IMR-90 (cell line): ENCODE measurements around the gene KCNS1. TPM values are rescaled to one million over a fixed set of nuclear protein-coding genes. Genes with fewer than 3 reads are reported as not detected.

Experiments
- ATAC-seq: fragments of 200-7000 bp; cut with Tn5 transposase; 2 replicates; pipeline ENCODE4 v1.9.1; 2020; ENCODE audit warnings: low read depth, mild to moderate bottlenecking, moderate library complexity
- BruUV-seq: library from RNA; stranded (reverse); fragments of 400-500 nt; replicated peaks from 2 replicates; lab custom pipeline; 2021; lab: Mats Ljungman, UMichigan
- CTCF ChIA-PET: fragments of 300-600 bp; formaldehyde crosslinking; extraction: SDS; loops from one replicate; lab custom pipeline; 2021; ENCODE audit warnings: antibody characterized with exemption; lab: Yijun Ruan, JAX
- POLR2A ChIA-PET: fragments of 300-600 bp; sonication (Branson Sonifier 250); formaldehyde crosslinking; loops from one replicate; lab custom pipeline; 2022; ENCODE audit warnings: antibody characterized with exemption; ENCODE audit not compliant: unreplicated experiment; lab: Charles Lee
- DNase-seq: peaks from one replicate; pipeline ENCODE4 v3.0.0; 2013
- H2AFZ ChIP-seq: replicated peaks from 2 replicates; pipeline ENCODE3; 2013; ENCODE audit warnings: low read length, mild to moderate bottlenecking; ENCODE audit not compliant: poor library complexity
- H2AK5ac ChIP-seq: 2 replicates; pipeline ENCODE4 v1.6.1; 2013; ENCODE audit warnings: low read depth, low read length, inconsistent platforms
- H2AK9ac ChIP-seq: replicated peaks from 2 replicates; pipeline ENCODE3; 2013; ENCODE audit warnings: mild to moderate bottlenecking, low read depth, low read length, moderate library complexity; ENCODE audit not compliant: poor library complexity
- H2BK120ac ChIP-seq: 2 replicates; pipeline ENCODE4 v1.6.1; 2013; ENCODE audit warnings: low read depth, low read length, inconsistent platforms
- H2BK15ac ChIP-seq: 3 replicates; pipeline ENCODE4 v1.6.1; 2013; ENCODE audit warnings: low read depth, low read length, inconsistent platforms
- H2BK20ac ChIP-seq: 2 replicates; pipeline ENCODE4 v1.6.1; 2013; ENCODE audit warnings: low read depth, mild to moderate bottlenecking, inconsistent platforms, low read length, moderate library complexity
- H2BK5ac ChIP-seq: 2 replicates; pipeline ENCODE4 v1.6.1; 2013; ENCODE audit warnings: mild to moderate bottlenecking, low read depth, low read length, inconsistent platforms; ENCODE audit not compliant: poor library complexity, severe bottlenecking
- H3K14ac ChIP-seq: replicated peaks from 2 replicates; pipeline ENCODE4 v1.6.1; 2013; ENCODE audit warnings: low read depth, low read length, inconsistent platforms
- H3K18ac ChIP-seq: 2 replicates; pipeline ENCODE4 v1.6.1; 2013; ENCODE audit warnings: low read depth, low read length, control low read depth
- H3K23ac ChIP-seq: 2 replicates; pipeline ENCODE4 v1.6.1; 2013; ENCODE audit warnings: low read depth, low read length, inconsistent platforms
- H3K27ac ChIP-seq: 2 replicates; pipeline ENCODE4 v1.5.1; 2013; ENCODE audit warnings: mild to moderate bottlenecking, control low read depth, low read length; ENCODE audit not compliant: insufficient read depth
- H3K27me3 ChIP-seq: 2 replicates; pipeline ENCODE4 v1.6.1; 2013; ENCODE audit warnings: low read length; ENCODE audit not compliant: control insufficient read depth, insufficient read depth
- H3K36me3 ChIP-seq: 2 replicates; pipeline ENCODE4 v1.6.1; 2013; ENCODE audit warnings: low read length, mixed read lengths; ENCODE audit not compliant: control insufficient read depth, insufficient read depth
- H3K4ac ChIP-seq: 2 replicates; pipeline ENCODE4 v1.6.1; 2013; ENCODE audit warnings: low read depth, low read length, inconsistent platforms
- H3K4me1 ChIP-seq: 2 replicates; pipeline ENCODE4 v1.6.1; 2013; ENCODE audit warnings: low read length, mixed read lengths; ENCODE audit not compliant: control insufficient read depth, insufficient read depth
- H3K4me2 ChIP-seq: 2 replicates; pipeline ENCODE4 v1.6.1; 2013; ENCODE audit warnings: low read depth, mild to moderate bottlenecking, control low read depth, low read length, moderate library complexity
- H3K4me3 ChIP-seq: 2 replicates; pipeline ENCODE4 v1.5.1; 2013; ENCODE audit warnings: low read depth, mild to moderate bottlenecking, control low read depth, low read length, moderate library complexity; ENCODE audit not compliant: insufficient read depth
- H3K56ac ChIP-seq: 2 replicates; pipeline ENCODE4 v1.6.1; 2013; ENCODE audit warnings: low read length, inconsistent platforms; ENCODE audit not compliant: insufficient read depth; ENCODE audit errors: extremely low read depth
- H3K79me1 ChIP-seq, 2 experiments: 2 replicates each; pipeline ENCODE4 v1.6.1; 2013; ENCODE audit warnings: low read length in 2 of 2, inconsistent platforms in 1 of 2, low read depth in 1 of 2
- H3K9ac ChIP-seq: 2 replicates; pipeline ENCODE4 v1.6.1; 2013; ENCODE audit warnings: low read depth, low read length, control low read depth
- H3K9me1 ChIP-seq: 2 replicates; pipeline ENCODE4 v1.6.1; 2013; ENCODE audit warnings: low read length, inconsistent platforms; ENCODE audit not compliant: insufficient read depth
- H3K9me3 ChIP-seq: 2 replicates; pipeline ENCODE4 v1.6.1; 2013; ENCODE audit warnings: low read length; ENCODE audit not compliant: control insufficient read depth, insufficient read depth
- H4K20me1 ChIP-seq: 2 replicates; pipeline ENCODE4 v1.6.1; 2013; ENCODE audit warnings: low read length, inconsistent platforms; ENCODE audit not compliant: insufficient read depth
- H4K5ac ChIP-seq: 2 replicates; pipeline ENCODE4 v1.6.1; 2013; ENCODE audit warnings: mild to moderate bottlenecking, low read depth, low read length, control low read depth
- H4K8ac ChIP-seq, 2 experiments: 2 replicates each; pipeline ENCODE4 v1.6.1; 2013; ENCODE audit warnings: low read depth in 2 of 2, low read length in 2 of 2, control low read depth in 1 of 2, inconsistent platforms in 1 of 2
- H4K91ac ChIP-seq: 2 replicates; pipeline ENCODE4 v1.6.1; 2013; ENCODE audit warnings: low read depth, low read length, inconsistent platforms; ENCODE audit not compliant: insufficient read depth
- CTCF ChIP-seq: conservative IDR thresholded peaks from 2 replicates; pipeline ENCODE4 v1.5.1; 2012; ENCODE audit warnings: mild to moderate bottlenecking, low read depth, low read length, improper control_type of control experiment
- MAFK ChIP-seq: IDR thresholded peaks from 2 replicates; pipeline ENCODE4 v1.6.1; 2012; ENCODE audit warnings: low read depth, low read length, improper control_type of control experiment
- WGBS, 2 experiments: methylation state at CpG; one replicate each; pipeline versions ENCODE4 v1.1.5 to v1.1.7; 2013; ENCODE audit warnings: missing lambda C conversion rate in 2 of 2; ENCODE audit not compliant: insufficient read length in 1 of 2; ENCODE audit errors: extremely low coverage in 2 of 2; 5-methylcytosine and 5-hydroxymethylcytosine counted together
- dilution Hi-C: fragments of 300-500 bp; cut with HindIII; formaldehyde crosslinking; loops from one replicate; pipeline ENCODE4 v1.14.3; 2018; ENCODE audit warnings: low sequenced_read_pairs; ENCODE audit not compliant: unreplicated experiment
- in situ Hi-C: fragments of 300-500 bp; cut with MboI; formaldehyde crosslinking; loops from 3 replicates; pipeline ENCODE4 v1.14.3; 2019; ENCODE audit warnings: low sequenced_read_pairs, inconsistent platforms, mixed read lengths
- intact Hi-C: fragments of 100-400 bp; cut with micrococcal nuclease; formaldehyde crosslinking; loops from 2 replicates; pipeline ENCODE4 v1.10.0; 2022
- polyA plus RNA-seq, 3 experiments: library from polyadenylated mRNA; depleted of rRNA; stranded (reverse); fragments of >200 nt; gene quantifications; 2 replicates each; pipeline ENCODE4 v1.2.3, GENCODE V29; 2012; ENCODE audit warnings: low replicate concordance in 1 of 3
- total RNA-seq: library from RNA; depleted of rRNA; stranded (reverse); fragments of >200 nt; gene quantifications from 2 replicates; pipeline ENCODE4 v1.2.3, GENCODE V29; 2012

Gene KCNS1
- total and polyA plus RNA-seq, 2 of the 4 experiments (the other 2 are of a cell fraction) = 0.54 to 0.62 TPM

GRCh38 chr20:45110301-45110700 is 9.4 kb upstream of the KCNS1 start:
- Histone ChIP-seq H3K36me3 (no peaks in the 10 kb centered on the region), H2BK15ac (no peak overlapping the region), H4K91ac (no peak overlapping the region), H3K9me3 (no peaks in the 10 kb centered on the region), H3K4ac (no peak overlapping the region), H2AK9ac (no peak overlapping the region), H2BK120ac (no peak overlapping the region), H4K8ac (no peak overlapping the region), H3K56ac (no peak overlapping the region), H3K23ac (no peak overlapping the region), H2BK20ac (no peak overlapping the region), H3K4me2 (no peak overlapping the region), H4K5ac (no peak overlapping the region), H2AFZ (no peak overlapping the region), H4K20me1 (no peaks in the 10 kb centered on the region), H2AK5ac (no peak overlapping the region), H3K27me3 (peaks cover 39% of the 10 kb centered on the region), H3K9ac (no peak overlapping the region), H3K27ac (no peak overlapping the region), H3K14ac (no peak overlapping the region), H2BK5ac (no peak overlapping the region), H3K18ac (no peak overlapping the region), H3K4me1 (no peaks in the 10 kb centered on the region), H3K9me1 (no peaks in the 10 kb centered on the region), H3K4me3 (no peak overlapping the region), H3K79me1 (no peaks in the 10 kb centered on the region)
- ATAC-seq = no peak
- TF ChIP-seq CTCF (no peak), MAFK (no peak)
- BruUV-seq = no TSS peak
- POLR2A ChIA-PET = no interaction called here
- in situ Hi-C loops = loop anchor here (25.0 kb wide), 1 partner anchor 177 kb away; no protein-coding TSS in a partner anchor
- CTCF ChIA-PET = interaction anchor here (0.8 kb wide), 1 partner anchor 67 kb away, joined by 4 read pairs; no protein-coding TSS in a partner anchor
- WGBS, 2 experiments = 76% methylated on average over 8 of the region's 11 CpGs; no CpG with 5 or more reads in 1 of the 2 experiments
- intact Hi-C loops = no loop called here
- DNase-seq = no peak
- dilution Hi-C loops = no loop called here
